ENCODE measurements around the gene TPX2. TPM values are rescaled to one million over a fixed set of nuclear protein-coding genes. Genes with fewer than 3 reads are reported as not detected.
"Not testable (repeated sequence)": the region's sequence is repeated elsewhere in the genome, so short reads cannot be mapped to it uniquely, and the experiment has no call there.

The TPX2 gene
- total and polyA plus RNA-seq, 2 donors: 0.84 to 22.7 TPM

- Histone ChIP-seq H3K4me1 (ENCODE audit: insufficient read depth) (no peaks in the 10 kb centered on the region), H3K4me3 (ENCODE audit: low read depth, low read length) (no peak overlapping the region), H3K36me3 (ENCODE audit: insufficient read depth) (no peaks in the 10 kb centered on the region), H3K27ac (ENCODE audit: low read depth) (no peak overlapping the region)
- 85% methylated on average over 5 of the region's 5 CpGs for WGBS
- no peak for DNase-seq (ENCODE audit: extremely low spot score)
Measured at GRCh38 chr20:31826074-31826473, 87.0 kb downstream of the TPX2 start.

GRCh38 chr20:31827059-31827458, 88.0 kb downstream of the TPX2 start:
- Histone ChIP-seq H3K36me3 (ENCODE audit: insufficient read depth) (no peaks in the 10 kb centered on the region), H3K4me3 (ENCODE audit: low read depth, low read length) (no peak overlapping the region), H3K4me1 (ENCODE audit: insufficient read depth) (no peaks in the 10 kb centered on the region), H3K27ac (ENCODE audit: low read depth) (no peak overlapping the region)
- no peak for DNase-seq (ENCODE audit: extremely low spot score)
- 78% methylated on average over 2 of the region's 2 CpGs for WGBS

GRCh38 chr20:31828016-31828415, 88.9 kb downstream of the TPX2 start:
- not testable (repeated sequence) for H3K27ac ChIP-seq (ENCODE audit: low read depth); DNase-seq (ENCODE audit: extremely low spot score); H3K4me3 ChIP-seq (ENCODE audit: low read depth, low read length); H3K36me3 ChIP-seq (ENCODE audit: insufficient read depth); H3K4me1 ChIP-seq (ENCODE audit: insufficient read depth)
- 94% methylated on average over 11 of the region's 11 CpGs for WGBS

GRCh38 chr20:31829731-31830130, 90.6 kb downstream of the TPX2 start:
- Histone ChIP-seq H3K4me1 (ENCODE audit: insufficient read depth) (no peaks in the 10 kb centered on the region), H3K36me3 (ENCODE audit: insufficient read depth) (no peaks in the 10 kb centered on the region), H3K4me3 (ENCODE audit: low read depth, low read length) (no peak overlapping the region), H3K27ac (ENCODE audit: low read depth) (no peak overlapping the region)
- no peak for DNase-seq (ENCODE audit: extremely low spot score)
- WGBS: 84% methylated on average over 6 of the region's 6 CpGs

GRCh38 chr20:31830406-31830981, 91.4 kb downstream of the TPX2 start:
- Histone ChIP-seq H3K4me3 (ENCODE audit: low read depth, low read length) (no peak overlapping the region), H3K27ac (ENCODE audit: low read depth) (no peak overlapping the region), H3K36me3 (ENCODE audit: insufficient read depth) (no peaks in the 10 kb centered on the region), H3K4me1 (ENCODE audit: insufficient read depth) (no peaks in the 10 kb centered on the region)
- no peak for DNase-seq (ENCODE audit: extremely low spot score)
- WGBS: 84% methylated on average over 8 of the region's 8 CpGs

- no peaks in the 10 kb centered on the region for H3K4me1 ChIP-seq (ENCODE audit: insufficient read depth)
- 93% methylated on average over 6 of the region's 6 CpGs for WGBS
- no peaks in the 10 kb centered on the region for H3K36me3 ChIP-seq (ENCODE audit: insufficient read depth)
- no peak overlapping the region for H3K27ac ChIP-seq (ENCODE audit: low read depth)
- DNase-seq (ENCODE audit: extremely low spot score): no peak
- H3K4me3 ChIP-seq (ENCODE audit: low read depth, low read length): no peak overlapping the region
Measured at GRCh38 chr20:31831211-31831610, 92.1 kb downstream of the TPX2 start.

- no peak overlapping the region for H3K4me3 ChIP-seq (ENCODE audit: low read depth, low read length)
- H3K4me1 ChIP-seq (ENCODE audit: insufficient read depth): no peaks in the 10 kb centered on the region
- no peak overlapping the region for H3K27ac ChIP-seq (ENCODE audit: low read depth)
- 90% methylated on average over 17 of the region's 17 CpGs for WGBS
- H3K36me3 ChIP-seq (ENCODE audit: insufficient read depth): no peaks in the 10 kb centered on the region
- DNase-seq (ENCODE audit: extremely low spot score): no peak
Measured at GRCh38 chr20:31831771-31832306, 92.7 kb downstream of the TPX2 start.

- 56% methylated on average over 14 of the region's 14 CpGs for WGBS
- Histone ChIP-seq H3K4me3 (ENCODE audit: low read depth, low read length) (no peak overlapping the region), H3K4me1 (ENCODE audit: insufficient read depth) (no peaks in the 10 kb centered on the region), H3K27ac (ENCODE audit: low read depth) (no peak overlapping the region), H3K36me3 (ENCODE audit: insufficient read depth) (no peaks in the 10 kb centered on the region)
- no peak for DNase-seq (ENCODE audit: extremely low spot score)
Measured at GRCh38 chr20:31833130-31833930, 94.2 kb downstream of the TPX2 start.

- Histone ChIP-seq H3K36me3 (ENCODE audit: insufficient read depth) (no peaks in the 10 kb centered on the region), H3K4me3 (ENCODE audit: low read depth, low read length) (no peak overlapping the region), H3K27ac (ENCODE audit: low read depth) (no peak overlapping the region), H3K4me1 (ENCODE audit: insufficient read depth) (no peaks in the 10 kb centered on the region)
- 52% methylated on average over 20 of the region's 20 CpGs for WGBS
- no peak for DNase-seq (ENCODE audit: extremely low spot score)
Measured at GRCh38 chr20:31833931-31834521, 94.9 kb downstream of the TPX2 start.

- no peak overlapping the region for H3K27ac ChIP-seq (ENCODE audit: low read depth)
- no peak overlapping the region for H3K4me3 ChIP-seq (ENCODE audit: low read depth, low read length)
Measured at GRCh38 chr20:31835554-31835953, 96.5 kb downstream of the TPX2 start.

GRCh38 chr20:31835977-31836852, 97.1 kb downstream of the TPX2 start:
- Histone ChIP-seq H3K4me3 (ENCODE audit: low read depth, low read length) (no peak overlapping the region), H3K4me1 (ENCODE audit: insufficient read depth) (no peaks in the 10 kb centered on the region), H3K36me3 (ENCODE audit: insufficient read depth) (no peaks in the 10 kb centered on the region), H3K27ac (ENCODE audit: low read depth) (no peak overlapping the region)
- DNase-seq (ENCODE audit: extremely low spot score): no peak
- 30% methylated on average over 14 of the region's 14 CpGs for WGBS

More at GRCh38 chr20:31835554-31835953, 96.5 kb downstream of the TPX2 start:
- Histone ChIP-seq H3K4me1 (ENCODE audit: insufficient read depth) (no peaks in the 10 kb centered on the region), H3K36me3 (ENCODE audit: insufficient read depth) (no peaks in the 10 kb centered on the region)
- 81% methylated on average over 9 of the region's 9 CpGs for WGBS
- DNase-seq (ENCODE audit: extremely low spot score): no peak

GRCh38 chr20:31836853-31837608, 97.9 kb downstream of the TPX2 start:
- Histone ChIP-seq H3K4me3 (ENCODE audit: low read depth, low read length) (no peak overlapping the region), H3K36me3 (ENCODE audit: insufficient read depth) (no peaks in the 10 kb centered on the region), H3K27ac (ENCODE audit: low read depth) (no peak overlapping the region), H3K4me1 (ENCODE audit: insufficient read depth) (no peaks in the 10 kb centered on the region)
- WGBS: 72% methylated on average over 5 of the region's 5 CpGs
- no peak for DNase-seq (ENCODE audit: extremely low spot score)
